Measurements from ENCODE around the gene ADARB2.

The ADARB2 gene

GRCh38 chr10:1297566-1298301, 439.6 kb downstream of the ADARB2 start:
- H3K27ac Mint-ChIP-seq, result no peak overlapping the region
- no peaks in the 10 kb centered on the region for H3K36me3 Mint-ChIP-seq (ENCODE audit: low read depth)
- H3K27me3 Mint-ChIP-seq, result peaks cover 38% of the 10 kb centered on the region
- H3K4me3 Mint-ChIP-seq, result no peak overlapping the region
- no peaks in the 10 kb centered on the region for H3K4me1 Mint-ChIP-seq (ENCODE audit: low read depth)
- H3K9me3 Mint-ChIP-seq, result no peaks in the 10 kb centered on the region

GRCh38 chr10:1295756-1296480, 441.4 kb downstream of the ADARB2 start:
- H3K9me3 Mint-ChIP-seq, result no peaks in the 10 kb centered on the region
- H3K27ac Mint-ChIP-seq, result no peak overlapping the region
- H3K36me3 Mint-ChIP-seq (ENCODE audit: low read depth), result no peaks in the 10 kb centered on the region
- peaks cover 40% of the 10 kb centered on the region for H3K27me3 Mint-ChIP-seq
- H3K4me1 Mint-ChIP-seq (ENCODE audit: low read depth), result no peaks in the 10 kb centered on the region
- H3K4me3 Mint-ChIP-seq, result no peak overlapping the region

GRCh38 chr10:1294748-1295147, 442.6 kb downstream of the ADARB2 start:
- Mint-ChIP-seq H3K4me1 (ENCODE audit: low read depth) (no peaks in the 10 kb centered on the region), H3K27ac (no peak overlapping the region), H3K4me3 (no peak overlapping the region), H3K27me3 (peaks cover 28% of the 10 kb centered on the region), H3K36me3 (ENCODE audit: low read depth) (no peaks in the 10 kb centered on the region), H3K9me3 (no peaks in the 10 kb centered on the region)

- no peak overlapping the region for H3K27ac Mint-ChIP-seq
Observed at GRCh38 chr10:1293636-1294435, 443.5 kb downstream of the ADARB2 start.

GRCh38 chr10:1293157-1293556, 444.2 kb downstream of the ADARB2 start:
- Mint-ChIP-seq H3K27me3 (peaks cover 20% of the 10 kb centered on the region), H3K27ac (no peak overlapping the region), H3K9me3 (no peaks in the 10 kb centered on the region), H3K4me1 (ENCODE audit: low read depth) (no peaks in the 10 kb centered on the region), H3K4me3 (no peak overlapping the region), H3K36me3 (ENCODE audit: low read depth) (no peaks in the 10 kb centered on the region)

More at GRCh38 chr10:1293636-1294435, 443.5 kb downstream of the ADARB2 start:
- no peak overlapping the region for H3K4me3 Mint-ChIP-seq
- no peaks in the 10 kb centered on the region for H3K4me1 Mint-ChIP-seq (ENCODE audit: low read depth)
- H3K9me3 Mint-ChIP-seq, result no peaks in the 10 kb centered on the region
- H3K36me3 Mint-ChIP-seq (ENCODE audit: low read depth), result no peaks in the 10 kb centered on the region
- peaks cover 25% of the 10 kb centered on the region for H3K27me3 Mint-ChIP-seq

GRCh38 chr10:1292611-1293031, 444.7 kb downstream of the ADARB2 start:
- no peaks in the 10 kb centered on the region for H3K9me3 Mint-ChIP-seq
- no peak overlapping the region for H3K4me3 Mint-ChIP-seq
- no peaks in the 10 kb centered on the region for H3K36me3 Mint-ChIP-seq (ENCODE audit: low read depth)
- H3K27me3 Mint-ChIP-seq, result peaks cover 17% of the 10 kb centered on the region
- H3K4me1 Mint-ChIP-seq (ENCODE audit: low read depth), result peaks cover 5% of the 10 kb centered on the region
- no peak overlapping the region for H3K27ac Mint-ChIP-seq

GRCh38 chr10:1291178-1292090, 445.9 kb downstream of the ADARB2 start:
- no peak overlapping the region for H3K27ac Mint-ChIP-seq
- no peaks in the 10 kb centered on the region for H3K9me3 Mint-ChIP-seq
- peaks cover 9% of the 10 kb centered on the region for H3K4me1 Mint-ChIP-seq (ENCODE audit: low read depth)
- no peak overlapping the region for H3K4me3 Mint-ChIP-seq
- no peaks in the 10 kb centered on the region for H3K36me3 Mint-ChIP-seq (ENCODE audit: low read depth)
- peaks cover 17% of the 10 kb centered on the region for H3K27me3 Mint-ChIP-seq

GRCh38 chr10:1290071-1290471, 447.3 kb downstream of the ADARB2 start:
- Mint-ChIP-seq H3K36me3 (ENCODE audit: low read depth) (no peaks in the 10 kb centered on the region), H3K4me3 (no peak overlapping the region), H3K27ac (no peak overlapping the region), H3K4me1 (ENCODE audit: low read depth) (peaks cover 9% of the 10 kb centered on the region), H3K27me3 (peaks cover 15% of the 10 kb centered on the region), H3K9me3 (no peaks in the 10 kb centered on the region)

- Mint-ChIP-seq H3K4me3 (no peak overlapping the region), H3K27ac (no peak overlapping the region), H3K4me1 (ENCODE audit: low read depth) (peaks cover 9% of the 10 kb centered on the region), H3K36me3 (ENCODE audit: low read depth) (no peaks in the 10 kb centered on the region), H3K9me3 (no peaks in the 10 kb centered on the region), H3K27me3 (peaks cover 13% of the 10 kb centered on the region)
Observed at GRCh38 chr10:1289591-1289990, 447.7 kb downstream of the ADARB2 start.

- Mint-ChIP-seq H3K27me3 (peaks cover 9% of the 10 kb centered on the region), H3K36me3 (ENCODE audit: low read depth) (no peaks in the 10 kb centered on the region), H3K27ac (no peak overlapping the region), H3K9me3 (no peaks in the 10 kb centered on the region), H3K4me1 (ENCODE audit: low read depth) (peaks cover 9% of the 10 kb centered on the region), H3K4me3 (no peak overlapping the region)
Observed at GRCh38 chr10:1287971-1288401, 449.3 kb downstream of the ADARB2 start.

- no peaks in the 10 kb centered on the region for H3K9me3 Mint-ChIP-seq
- no peaks in the 10 kb centered on the region for H3K36me3 Mint-ChIP-seq (ENCODE audit: low read depth)
- H3K4me3 Mint-ChIP-seq, result no peak overlapping the region
- peaks cover 9% of the 10 kb centered on the region for H3K4me1 Mint-ChIP-seq (ENCODE audit: low read depth)
- H3K27me3 Mint-ChIP-seq, result peaks cover 6% of the 10 kb centered on the region
- no peak overlapping the region for H3K27ac Mint-ChIP-seq
Observed at GRCh38 chr10:1287487-1287886, 449.8 kb downstream of the ADARB2 start.

GRCh38 chr10:1284076-1284475, 453.2 kb downstream of the ADARB2 start:
- H3K27me3 Mint-ChIP-seq, result peaks cover 5% of the 10 kb centered on the region
- H3K36me3 Mint-ChIP-seq (ENCODE audit: low read depth), result no peaks in the 10 kb centered on the region
- H3K9me3 Mint-ChIP-seq, result no peaks in the 10 kb centered on the region
- H3K4me3 Mint-ChIP-seq, result no peak overlapping the region
- H3K4me1 Mint-ChIP-seq (ENCODE audit: low read depth), result peaks cover 9% of the 10 kb centered on the region
- H3K27ac Mint-ChIP-seq, result no peak overlapping the region

GRCh38 chr10:1281405-1281782, 455.9 kb downstream of the ADARB2 start:
- Mint-ChIP-seq H3K27ac (no peak overlapping the region), H3K36me3 (ENCODE audit: low read depth) (no peaks in the 10 kb centered on the region), H3K4me1 (ENCODE audit: low read depth) (no peaks in the 10 kb centered on the region), H3K4me3 (no peak overlapping the region), H3K27me3 (peaks cover 5% of the 10 kb centered on the region), H3K9me3 (no peaks in the 10 kb centered on the region)
